NK-92 treated with Interleukin-12 subunit alpha and Interleukin-12 subunit beta, amount 100 ng/mL, for 24 hours (cell line): ENCODE data around the gene DOCK9.

Experiments
- DNase-seq: peaks from one replicate; lab custom pipeline; 2025; lab: John Stamatoyannopoulos, UW

The DOCK9 gene

GRCh38 chr13:98945863-98946605, 31.8 kb downstream of the DOCK9 start:
- no peak for DNase-seq

DNA sequence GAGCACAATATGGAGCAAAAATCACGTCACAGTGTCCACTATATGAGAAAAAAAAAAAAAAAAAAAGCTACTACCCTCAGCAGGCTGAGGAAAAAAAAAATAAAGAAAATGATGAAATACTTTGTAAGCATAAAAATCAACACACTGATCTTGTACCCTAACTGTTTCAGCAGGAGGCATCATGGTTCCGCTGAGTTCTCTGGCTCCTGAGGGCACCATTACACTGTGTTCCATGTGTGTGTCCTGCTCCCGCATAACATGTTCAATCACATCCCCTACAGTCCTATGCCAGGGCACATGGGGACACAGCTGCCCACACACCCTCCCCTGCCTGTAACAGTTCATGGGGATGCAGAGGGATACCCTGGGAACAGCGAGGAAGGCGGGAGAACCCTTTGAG, 33.5 kb downstream of the DOCK9 start:
- no peak for DNase-seq

DNA sequence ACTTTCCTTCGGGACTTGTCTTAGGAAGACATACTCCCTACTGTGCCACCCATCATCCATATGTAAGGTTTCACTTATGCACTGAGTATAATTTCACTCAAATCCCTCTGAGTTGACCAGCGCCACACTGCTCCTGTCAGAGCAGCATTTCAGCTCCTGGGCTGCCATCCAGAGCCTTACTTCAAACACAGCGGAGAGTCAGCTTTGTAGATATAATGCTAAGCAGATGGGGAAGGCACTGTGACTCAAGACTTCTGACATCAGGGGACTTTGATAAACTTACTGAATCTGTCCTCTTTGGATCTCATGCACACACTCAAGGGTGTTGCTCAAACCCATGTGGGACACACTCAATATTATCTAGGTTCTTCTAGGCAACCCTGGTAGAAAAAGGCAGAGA, 34.9 kb downstream of the DOCK9 start:
- no peak for DNase-seq

DNA sequence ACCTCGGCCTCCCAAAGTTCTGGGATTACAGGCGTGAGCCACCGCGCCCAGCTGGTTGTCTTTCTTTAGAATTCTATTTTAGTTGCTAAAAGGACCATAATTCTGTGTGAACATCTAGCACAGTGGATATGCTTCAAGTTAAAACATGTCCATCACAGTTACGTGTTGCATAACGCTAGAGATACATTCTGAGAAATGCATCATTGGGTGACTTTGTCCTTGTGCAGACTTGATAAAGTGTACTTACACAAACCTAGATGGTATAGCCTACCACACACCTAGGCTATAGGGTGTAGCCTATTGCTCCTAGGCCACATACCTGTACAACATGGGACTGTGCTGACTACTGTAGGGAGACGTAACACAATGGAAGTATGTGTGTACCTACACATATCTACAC, 35.4 kb downstream of the DOCK9 start:
- no peak for DNase-seq

DNA sequence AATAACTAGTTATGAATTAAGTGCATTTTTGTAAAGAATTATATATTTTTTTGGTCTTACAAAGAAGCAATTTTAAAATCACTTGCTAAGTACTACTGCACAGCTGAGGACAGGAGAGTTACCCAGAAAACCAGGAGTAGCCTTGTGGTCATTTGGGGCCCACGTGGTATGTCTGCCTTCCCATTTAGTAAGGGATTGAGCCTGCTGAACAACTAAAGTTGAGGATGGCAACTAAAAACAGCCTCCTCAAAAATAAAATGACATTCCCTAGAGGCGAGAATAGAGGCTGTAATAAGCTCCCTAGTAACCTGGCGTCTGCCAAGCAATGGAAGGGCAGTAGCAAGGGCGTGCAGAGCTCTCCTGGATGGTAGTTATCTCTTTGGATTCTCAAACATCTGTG, 36.3 kb downstream of the DOCK9 start:
- DNase-seq, result no peak

GRCh38 chr13:98941126-98941525, 36.7 kb downstream of the DOCK9 start:
- DNase-seq, result no peak

DNA sequence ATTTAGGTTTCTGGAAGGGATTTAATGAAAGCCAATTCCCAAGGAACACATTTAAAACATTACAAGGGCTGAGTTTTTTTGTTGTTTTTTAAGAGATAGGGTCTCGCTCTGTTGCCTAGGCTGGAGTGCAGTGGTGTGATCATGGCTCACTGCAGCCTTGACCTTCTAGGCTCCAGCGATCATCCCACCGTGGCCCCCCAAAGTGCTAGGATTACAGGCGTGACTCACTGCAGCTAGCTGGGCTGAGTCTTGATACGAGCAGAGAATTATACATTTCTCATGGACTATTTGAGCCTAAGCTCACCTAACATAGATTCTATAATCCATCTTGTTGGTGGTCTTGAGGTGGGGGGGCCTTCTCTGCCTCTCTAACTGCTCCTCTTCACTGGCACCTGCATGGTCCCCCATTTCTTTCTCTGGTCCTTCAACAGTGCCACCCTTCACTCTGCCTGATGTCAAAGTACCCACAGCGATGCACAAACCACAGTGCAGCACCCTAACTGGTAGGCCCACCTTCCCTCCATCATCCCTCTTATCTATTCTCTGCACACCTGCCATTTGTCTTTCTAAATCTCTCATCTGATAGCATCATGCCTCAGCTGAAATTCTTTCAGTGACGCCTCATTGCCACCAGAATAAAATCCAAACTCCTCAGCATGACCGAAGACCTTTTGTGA, 37.4 kb downstream of the DOCK9 start:
- no peak for DNase-seq

DNA sequence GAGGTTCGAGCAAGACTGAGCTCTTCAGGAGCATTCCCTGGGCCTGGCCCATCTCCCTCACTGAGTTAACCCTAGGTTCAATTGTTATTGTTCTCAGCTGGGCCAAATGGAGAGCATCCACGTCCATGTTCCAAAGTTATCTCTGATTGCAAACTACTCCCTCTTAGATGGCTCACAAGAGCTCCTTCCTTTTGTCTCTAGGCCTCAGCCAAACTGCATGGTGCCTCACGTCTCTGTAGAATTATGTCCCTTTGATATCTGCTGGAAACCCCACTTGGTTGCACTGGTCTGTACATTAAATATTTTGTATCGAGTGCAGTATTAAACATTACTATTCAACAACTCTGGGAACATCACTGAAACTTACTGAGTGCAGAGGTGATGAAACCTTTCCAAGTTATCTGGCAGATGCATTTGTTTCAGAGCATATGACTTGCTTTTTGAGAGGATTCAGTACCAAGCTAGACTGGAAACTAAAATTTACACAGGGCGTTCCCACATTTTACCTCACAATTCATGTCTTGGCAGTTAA, 38.1 kb downstream of the DOCK9 start:
- DNase-seq, result no peak

- DNase-seq, result no peak
Measured at GRCh38 chr13:98938801-98939200, 39.1 kb downstream of the DOCK9 start.

DNA sequence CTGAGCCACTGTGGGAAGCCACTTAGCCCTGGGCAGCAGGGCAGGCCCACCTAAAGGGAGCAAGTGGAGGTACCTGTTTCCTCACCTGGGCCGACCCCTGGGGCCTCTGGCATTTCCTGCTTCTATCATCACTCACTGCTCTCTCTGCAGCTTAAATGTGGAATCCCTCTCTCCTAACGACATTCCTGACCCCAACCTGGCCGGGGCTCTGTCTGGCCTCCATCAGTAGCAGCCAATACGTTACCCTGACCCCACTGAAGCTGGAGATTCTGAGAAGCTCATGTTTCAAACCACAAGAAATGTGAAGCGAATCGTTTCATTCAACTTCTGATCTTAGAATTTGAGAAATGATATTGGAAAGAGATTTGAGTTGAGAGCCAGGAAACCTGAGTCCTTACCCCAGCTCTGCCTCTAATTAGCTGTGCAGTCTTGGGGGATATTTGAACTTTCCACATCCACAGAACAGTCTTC, 39.9 kb downstream of the DOCK9 start:
- DNase-seq, result no peak

- no peak for DNase-seq
Measured at GRCh38 chr13:98934243-98934642, 43.6 kb downstream of the DOCK9 start.

DNA sequence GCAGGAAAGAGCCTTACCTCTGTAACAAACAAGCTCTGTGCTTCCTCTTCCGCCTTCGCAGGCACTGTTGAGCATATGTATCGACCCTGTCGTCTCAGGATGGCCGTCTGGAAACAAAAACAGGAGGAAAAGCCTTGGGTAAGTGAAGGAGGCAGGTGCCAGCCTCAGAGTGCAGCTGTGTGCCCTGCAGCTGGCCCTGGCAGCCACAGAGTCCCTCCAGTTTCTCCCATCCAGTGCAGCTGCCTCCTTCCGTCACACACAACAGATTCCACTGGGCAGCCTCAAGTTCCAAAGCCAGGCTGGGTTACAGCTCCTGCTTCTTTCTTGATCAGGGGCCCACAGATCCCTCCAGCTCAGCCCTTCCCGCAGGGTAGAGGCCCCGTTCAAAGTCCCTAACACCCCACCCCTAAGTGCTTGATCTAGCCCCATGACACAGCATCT, 47.7 kb downstream of the DOCK9 start:
- DNase-seq, result no peak

DNA sequence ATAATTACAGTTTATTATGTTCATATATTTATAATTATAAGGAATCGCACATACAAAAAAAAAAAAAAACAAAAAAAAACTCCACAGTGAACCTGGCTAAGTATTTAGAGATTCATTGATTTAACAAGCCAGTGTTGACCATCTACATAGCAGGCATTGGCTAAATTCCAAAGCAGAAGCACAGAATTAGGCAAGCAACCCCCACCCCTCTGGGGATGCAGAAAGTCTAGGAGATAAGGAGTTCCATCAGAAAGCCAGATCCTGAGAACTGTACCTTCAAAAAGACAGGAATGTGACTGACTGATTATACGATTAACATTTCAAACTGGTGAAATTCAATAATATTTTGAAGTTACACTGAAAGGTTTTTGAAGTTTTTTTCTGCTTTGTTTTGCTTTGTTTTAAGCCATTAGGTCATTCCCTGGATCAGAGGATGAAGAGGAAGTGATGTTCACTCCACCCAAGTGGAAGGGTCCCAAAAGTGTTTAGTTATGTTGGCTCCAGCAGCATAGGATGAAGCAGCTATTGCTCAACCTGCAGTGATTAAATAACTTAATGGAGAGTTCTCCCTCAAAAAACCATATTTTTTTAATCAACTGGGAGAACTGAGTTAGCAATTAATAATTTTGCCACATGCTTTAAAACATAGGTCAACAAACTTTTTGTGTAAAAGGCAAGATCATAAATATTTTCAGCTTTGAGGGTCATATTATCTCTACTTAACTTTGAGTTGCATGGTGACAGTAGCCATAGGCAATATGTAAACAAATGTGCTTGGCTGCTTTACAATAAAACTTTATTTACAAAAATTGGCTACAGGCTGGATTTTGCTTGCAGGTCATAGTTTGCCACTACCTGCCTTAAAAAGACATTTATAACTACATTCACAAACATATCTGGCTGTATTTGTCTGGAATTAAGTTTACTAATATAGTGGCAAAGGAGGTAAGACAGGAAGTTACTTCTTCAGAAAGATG, 49.6 kb downstream of the DOCK9 start:
- no peak for DNase-seq

DNA sequence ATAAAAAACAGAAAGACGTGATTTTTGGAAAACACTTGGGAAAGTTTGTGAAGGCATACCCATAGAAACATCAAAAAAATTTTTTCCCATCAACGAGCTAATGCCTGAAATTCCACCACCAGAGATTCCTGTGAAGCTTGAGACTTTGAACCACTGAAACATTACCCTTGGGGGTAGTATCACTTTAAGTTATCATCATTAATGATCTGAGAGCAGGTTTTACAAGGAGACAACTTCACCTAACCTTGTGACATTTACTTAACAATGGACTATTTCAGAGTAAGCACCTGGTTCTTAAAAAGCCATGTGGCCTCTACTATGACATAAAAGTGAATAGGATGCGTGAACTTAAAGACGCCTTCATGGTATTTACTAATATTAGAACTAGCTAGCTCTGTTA, 51.9 kb downstream of the DOCK9 start:
- no peak for DNase-seq

DNA sequence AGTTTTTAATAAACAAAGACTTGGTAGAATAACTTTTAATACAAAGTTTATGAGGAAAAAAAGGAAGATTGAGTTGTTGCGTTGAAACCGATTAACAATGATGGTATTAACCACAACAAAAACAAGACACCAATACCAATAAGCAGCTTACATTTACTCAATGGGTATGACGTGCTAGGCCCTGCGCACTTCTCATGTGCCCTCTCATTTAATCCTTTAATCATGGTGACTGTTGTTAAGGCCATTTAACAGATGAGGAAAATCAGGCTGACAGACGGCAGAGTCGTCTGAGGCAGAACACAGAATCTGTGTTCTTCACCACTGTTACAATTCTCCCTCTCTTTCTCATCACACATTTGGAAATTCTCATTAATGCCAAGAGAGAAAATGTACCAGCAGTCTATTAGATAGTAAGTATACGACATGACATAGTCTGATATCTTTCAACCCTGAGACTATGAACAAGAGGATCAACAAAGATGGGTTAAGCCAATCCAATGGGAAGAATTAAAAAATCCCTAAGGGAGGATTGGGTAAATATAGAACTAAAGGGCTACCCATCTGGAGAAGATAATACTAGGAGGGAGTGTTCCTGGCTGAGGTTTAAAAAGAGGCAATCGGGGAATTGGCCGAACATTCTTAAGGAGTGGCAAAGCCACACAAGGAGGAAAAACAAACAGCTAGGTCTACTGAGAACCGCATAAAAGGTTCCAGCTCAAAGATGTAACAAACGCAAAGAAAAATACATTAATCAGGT, 54.0 kb downstream of the DOCK9 start:
- DNase-seq, result no peak

DNA sequence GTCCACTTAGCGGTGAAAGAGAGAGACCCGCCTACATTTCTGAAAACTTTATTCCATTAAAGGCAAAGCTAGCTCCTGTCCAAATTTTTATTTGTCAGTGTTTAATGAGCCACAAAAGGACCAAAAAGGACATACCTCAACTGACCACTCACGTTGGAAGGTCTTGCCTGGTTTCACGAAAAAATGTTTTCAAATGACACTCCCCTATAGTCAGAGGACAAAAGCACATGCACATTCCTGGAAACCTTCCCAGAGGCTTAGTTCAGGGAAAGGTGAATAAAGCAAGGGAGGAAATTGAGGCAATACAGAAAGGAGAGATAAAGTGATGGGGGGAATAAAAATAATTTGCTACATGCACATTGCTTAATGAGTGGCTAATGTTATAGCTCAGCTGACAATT, 55.6 kb downstream of the DOCK9 start:
- no peak for DNase-seq

GRCh38 chr13:98921786-98922185, 56.1 kb downstream of the DOCK9 start:
- no peak for DNase-seq

DNA sequence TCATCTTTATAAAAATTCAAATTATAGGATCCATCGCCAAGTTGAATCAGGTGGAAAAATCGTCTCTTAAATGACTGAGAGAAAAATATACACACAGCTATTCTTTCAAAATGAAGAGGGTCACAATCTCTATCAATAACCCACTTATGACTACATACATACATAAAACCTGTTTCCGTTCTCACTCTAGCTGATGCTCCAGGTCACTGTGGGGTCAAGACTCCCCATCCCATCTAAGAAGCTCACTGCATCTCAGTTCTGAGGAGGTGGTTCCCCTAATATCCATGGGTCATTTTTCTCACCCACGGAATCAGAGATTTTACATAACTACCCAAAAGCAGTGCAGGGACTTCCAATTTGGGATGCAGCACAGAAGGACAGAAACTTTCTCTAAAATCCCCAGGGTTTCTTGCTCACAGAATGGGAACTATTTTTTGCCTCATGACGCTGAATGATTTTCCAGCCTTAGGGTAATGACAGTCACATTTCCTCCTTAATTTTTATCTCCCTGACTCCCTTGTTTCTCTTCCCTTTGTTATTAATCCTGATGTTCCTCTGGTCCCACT, 56.8 kb downstream of the DOCK9 start:
- DNase-seq, result no peak

DNA sequence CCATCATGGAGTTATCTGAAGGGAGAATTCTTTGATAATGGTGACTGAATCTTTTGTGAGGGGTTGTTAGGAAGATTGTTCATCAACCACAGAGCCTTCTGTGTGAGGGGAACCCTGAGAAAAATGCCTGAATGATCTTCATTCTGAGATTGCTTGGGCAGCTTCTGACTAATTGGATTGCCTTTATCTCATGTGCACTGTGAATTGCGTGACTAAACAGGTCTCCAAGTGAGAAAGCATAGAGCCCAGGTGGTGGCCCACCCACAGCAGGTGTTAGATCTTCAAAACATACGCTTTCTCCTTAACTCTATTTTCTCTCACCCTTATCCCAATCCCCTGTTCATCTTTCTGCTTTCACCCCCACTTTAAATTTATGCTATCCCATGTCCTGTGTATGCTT, 58.3 kb downstream of the DOCK9 start:
- no peak for DNase-seq

DNA sequence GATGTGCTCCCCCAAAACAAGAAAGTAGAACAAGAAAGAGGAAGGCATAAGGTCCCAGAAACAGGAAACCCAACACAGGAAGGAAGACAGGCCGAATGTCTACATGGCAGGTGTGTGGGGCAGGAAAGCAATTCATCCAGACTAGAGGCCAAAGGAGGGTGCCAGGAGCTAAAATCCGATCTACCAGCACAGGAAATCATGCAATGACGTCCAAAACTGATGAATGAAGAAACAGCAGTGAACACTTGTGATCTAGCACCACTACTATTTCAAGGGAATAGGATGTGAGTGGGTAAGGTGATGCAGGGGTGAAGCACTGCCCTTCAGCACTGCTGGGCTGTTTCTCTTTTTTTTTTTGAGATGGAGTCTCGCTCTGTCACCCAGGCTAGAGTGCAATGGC, 59.1 kb downstream of the DOCK9 start:
- DNase-seq, result no peak

DNA sequence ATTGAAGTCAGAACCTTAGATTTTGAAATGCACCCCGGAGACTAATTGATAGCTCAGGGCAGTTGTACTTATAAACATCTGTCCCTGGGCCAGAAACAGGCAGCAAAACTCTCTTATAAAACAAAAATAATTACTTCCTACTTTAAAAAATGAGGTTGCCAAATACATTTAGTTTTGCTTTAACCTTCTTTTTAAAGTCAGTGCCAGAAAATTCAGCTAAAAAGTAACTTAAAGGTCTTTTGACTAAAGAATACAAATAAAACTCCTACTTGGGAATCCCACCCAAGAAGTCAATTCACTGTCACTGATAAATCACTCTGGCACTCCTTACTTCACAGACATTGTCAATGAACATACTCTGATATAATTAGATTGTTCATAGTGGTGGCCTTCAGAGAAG, 60.7 kb downstream of the DOCK9 start:
- DNase-seq, result no peak
